Left ventricle myocardium superior (tissue), 1 donor: ENCODE data around the gene DNAI2. TPM values are rescaled to one million over a fixed set of nuclear protein-coding genes. Genes with fewer than 3 reads are reported as not detected.

Source experiments
- ATAC-seq: fragments of 200-7000 bp; cut with Tn5 transposase; one replicate; pipeline ENCODE4 v1.9.1; 2020; ENCODE audit warnings: mild to moderate bottlenecking, moderate library complexity
- DNase-seq: peaks from one replicate; pipeline ENCODE4 v3.0.0-alpha.2; 2020
- intact Hi-C: fragments of 100-400 bp; cut with micrococcal nuclease; formaldehyde crosslinking; loops from one replicate; pipeline ENCODE4 v1.11.0; 2022
- total RNA-seq: library from RNA; stranded (reverse); fragmentation: NEBNext Ultra II Directional; extraction: Animal tissue kit (Norgen Biotek cat#: 25700); gene quantifications from one replicate; pipeline ENCODE4 v1.2.1, GENCODE V29; 2021
- donor health status: DM: no; HTN: yes; CAD: no; lungs with severe emphysema.

The DNAI2 gene
- total RNA-seq, 1 donor from 2014 or later, result not detected

DNA sequence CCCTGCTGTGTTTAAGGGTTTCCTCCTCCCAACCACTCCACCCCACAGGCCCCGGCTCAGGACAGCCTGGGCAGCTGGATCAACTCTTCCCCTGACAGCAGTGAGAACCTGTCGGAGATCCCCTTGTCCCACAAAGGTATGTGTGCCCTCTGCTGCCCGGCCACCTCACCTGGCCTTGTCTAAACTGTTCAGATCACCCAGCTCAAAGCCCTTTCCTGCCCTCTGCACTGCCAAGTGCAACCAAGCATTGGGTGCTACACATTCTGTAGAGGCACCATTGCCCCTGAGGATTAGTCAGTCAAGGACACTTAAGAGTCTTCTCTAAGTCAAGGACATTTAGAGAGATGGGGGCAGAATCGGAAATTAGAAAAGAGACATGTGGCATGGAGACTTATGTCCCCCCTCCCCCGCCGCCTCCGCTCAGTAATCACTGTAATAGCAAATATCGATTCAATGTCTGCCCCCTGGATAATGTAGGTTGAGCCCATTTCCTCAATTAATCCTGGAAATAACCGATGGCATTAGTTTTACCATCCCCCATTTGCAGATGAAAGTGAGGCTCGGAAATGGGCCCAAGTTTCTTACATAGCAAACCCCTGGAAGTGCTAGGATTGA lies 79.5 kb downstream of the DNAI2 start:
- intact Hi-C loops, result loop anchor here (10.0 kb wide), 1 partner anchor 49 kb away; no protein-coding TSS in a partner anchor
- ATAC-seq (no peak), DNase-seq (no peak)

DNA sequence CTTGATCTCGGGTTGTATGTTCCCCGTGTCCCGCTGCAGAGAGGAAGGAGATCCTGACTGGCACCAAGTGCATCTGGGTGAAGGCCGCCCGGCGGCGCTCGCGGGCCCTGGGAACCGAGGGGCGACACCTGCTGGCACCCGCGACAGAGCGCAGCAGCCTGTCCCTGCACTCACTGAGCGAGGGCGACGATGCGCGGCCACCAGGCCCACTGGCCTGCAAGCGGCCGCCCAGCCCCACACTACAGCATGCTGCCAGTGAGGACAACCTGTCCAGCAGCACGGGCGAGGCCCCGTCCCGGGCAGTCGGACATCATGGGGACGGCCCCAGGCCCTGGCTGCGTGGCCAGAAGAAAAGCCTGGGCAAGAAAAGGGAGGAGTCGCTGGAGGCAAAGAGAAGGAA lies 80.1 kb downstream of the DNAI2 start:
- intact Hi-C loops, result loop anchor here (10.0 kb wide), 1 partner anchor 49 kb away; no protein-coding TSS in a partner anchor
- DNase-seq (peak; percentile 71), ATAC-seq (peak; percentile 70)

DNA sequence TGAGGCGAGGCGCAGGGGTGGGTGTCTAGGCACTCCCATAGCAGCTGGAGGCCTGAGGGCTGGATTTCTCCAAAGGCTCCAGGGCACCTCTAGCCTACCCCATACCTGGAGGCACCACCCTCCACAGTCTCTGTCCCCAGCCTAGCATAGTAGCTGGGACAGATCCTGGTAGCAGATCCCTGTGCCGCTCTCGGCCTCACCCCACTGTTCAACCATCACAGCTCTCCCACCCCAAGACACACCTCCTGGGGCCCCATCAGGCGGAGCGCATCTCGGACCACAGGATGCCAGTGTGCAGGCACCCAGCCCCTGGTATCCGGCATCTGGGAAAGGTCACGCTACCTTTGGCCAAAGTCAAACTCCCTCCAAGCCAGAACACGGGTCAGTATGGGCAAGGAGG lies 80.5 kb downstream of the DNAI2 start:
- ATAC-seq (no peak), DNase-seq (no peak)
- intact Hi-C loops, result loop anchor here (10.0 kb wide), 1 partner anchor 50 kb away; no protein-coding TSS in a partner anchor

DNA sequence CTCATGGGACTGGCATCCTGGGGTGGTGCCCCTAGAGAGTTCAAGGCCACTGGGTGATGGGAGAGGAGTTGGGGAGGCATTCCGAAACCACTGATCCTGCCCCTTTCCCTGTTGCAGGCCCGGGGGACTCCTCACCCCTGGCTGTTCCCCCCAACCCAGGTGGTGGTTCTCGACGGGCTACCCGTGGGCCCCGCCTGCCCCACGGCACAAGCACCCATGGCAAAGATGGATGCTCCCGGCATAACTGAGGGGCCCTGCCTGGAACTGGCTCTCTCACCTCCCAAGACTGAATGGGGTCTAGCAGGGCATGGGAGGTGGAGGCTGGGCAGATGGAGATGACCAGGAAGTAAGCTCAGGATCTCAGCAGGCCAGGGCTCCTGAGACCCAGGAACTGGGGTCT lies 81.0 kb downstream of the DNAI2 start:
- ATAC-seq (no peak), DNase-seq (no peak)
- intact Hi-C loops, result loop anchor here (10.0 kb wide), 1 partner anchor 50 kb away; no protein-coding TSS in a partner anchor

DNA sequence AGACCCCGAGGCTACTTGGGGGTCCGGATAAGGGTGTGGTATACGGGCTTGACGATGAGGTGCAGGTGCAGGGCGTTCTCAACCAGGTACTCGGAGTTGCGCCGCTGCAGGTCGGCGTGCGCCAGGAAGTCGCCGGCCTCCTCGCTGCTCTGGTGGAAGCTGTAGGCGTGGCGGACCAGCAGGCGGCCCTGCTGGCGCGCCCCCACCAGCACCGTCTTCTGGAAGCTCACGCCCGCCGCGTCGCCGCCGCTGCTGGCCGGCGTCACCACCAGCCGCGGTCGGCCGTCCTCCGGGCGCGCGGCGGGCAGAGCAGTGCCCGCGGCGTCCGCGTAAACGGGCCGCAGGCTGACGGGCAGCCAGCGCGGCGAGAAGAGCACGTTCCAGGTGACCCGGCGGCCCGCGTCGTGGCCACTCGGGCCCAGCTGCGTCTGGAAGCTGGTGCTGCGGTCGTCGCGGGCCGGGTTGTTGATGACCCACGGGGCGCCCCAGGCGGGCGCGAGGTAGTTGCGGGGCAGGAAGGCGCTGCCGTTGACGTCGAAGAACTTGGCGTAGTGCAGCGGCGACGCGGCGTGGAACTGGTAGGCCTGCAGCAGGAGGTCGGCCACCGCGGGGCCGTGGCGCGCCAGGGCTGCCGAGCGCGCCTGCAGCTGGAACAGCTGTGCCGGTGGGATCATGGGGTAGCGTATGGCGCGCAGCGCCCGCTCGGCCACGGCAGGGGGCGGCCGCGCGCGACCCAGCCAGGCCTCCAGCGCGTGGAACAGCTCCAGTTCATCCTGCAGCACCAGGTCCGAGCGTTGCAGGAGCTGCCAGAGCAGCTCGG lies 82.8 kb downstream of the DNAI2 start:
- DNase-seq, result no peak
- intact Hi-C loops, result loop anchor here (10.0 kb wide), 1 partner anchor 52 kb away; no protein-coding TSS in a partner anchor
- peak; percentile 49 for ATAC-seq

DNA sequence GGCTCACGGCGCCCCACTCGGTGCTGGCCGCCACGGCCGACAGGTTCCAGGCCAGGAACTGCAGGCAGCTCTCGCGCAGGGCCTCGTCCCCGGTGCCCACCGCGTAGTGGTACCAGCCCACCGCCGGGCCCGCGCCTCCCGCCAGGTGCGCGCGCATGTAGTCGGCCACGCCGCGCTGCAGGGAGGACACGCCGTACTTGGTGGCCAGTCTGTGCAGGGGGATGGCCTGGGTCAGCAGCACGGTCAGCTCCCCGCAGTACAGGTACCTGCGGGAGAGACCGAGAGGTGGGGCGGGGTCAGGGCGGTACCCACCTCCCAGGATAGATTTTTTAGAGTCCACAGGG lies 83.4 kb downstream of the DNAI2 start:
- intact Hi-C loops, result loop anchor here (10.0 kb wide), 1 partner anchor 53 kb away; no protein-coding TSS in a partner anchor
- no peak for ATAC-seq
- DNase-seq, result no peak

DNA sequence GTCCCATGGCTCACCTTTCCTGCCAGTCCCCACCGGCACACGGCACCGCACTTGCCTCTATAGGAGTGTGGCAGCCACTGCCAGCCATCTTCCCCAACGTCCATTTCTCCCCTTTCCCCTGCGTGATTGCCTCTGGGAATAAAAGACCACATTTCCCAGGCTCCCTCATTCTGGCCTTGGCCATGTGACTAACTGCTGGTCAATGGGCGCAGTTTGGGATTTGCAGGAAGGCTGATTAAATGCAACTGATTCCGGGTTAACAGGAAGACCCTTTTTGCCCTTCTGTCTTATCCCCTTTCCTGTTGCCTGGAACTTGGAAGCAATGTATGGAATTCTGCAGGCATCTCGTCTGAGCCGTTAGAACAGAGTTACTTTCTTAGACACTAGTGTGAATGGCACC lies 84.7 kb downstream of the DNAI2 start:
- DNase-seq, result no peak
- intact Hi-C loops, result loop anchor here (10.0 kb wide), 1 partner anchor 54 kb away; no protein-coding TSS in a partner anchor
- ATAC-seq, result no peak

DNA sequence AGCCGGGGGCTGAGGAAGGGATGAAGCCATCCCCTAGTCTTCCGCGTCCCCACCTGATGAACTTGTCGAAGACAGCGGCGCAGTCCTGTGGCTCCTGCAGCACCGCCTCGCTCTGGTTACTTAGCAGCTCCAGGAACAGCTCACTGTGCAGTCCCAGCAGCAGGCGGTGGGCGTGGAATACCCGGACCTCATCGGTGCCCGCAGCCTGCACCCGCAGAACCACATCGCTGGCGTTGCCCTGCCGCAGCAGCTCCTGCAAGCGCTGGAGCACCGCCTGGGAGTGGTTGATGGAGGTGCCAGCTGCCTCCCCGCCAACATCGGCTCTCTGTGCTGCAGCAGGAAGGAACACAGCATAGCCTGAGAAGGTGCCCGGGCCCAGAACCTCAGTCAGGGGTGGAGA lies 85.9 kb downstream of the DNAI2 start:
- intact Hi-C loops, result loop anchor here (10.0 kb wide), 1 partner anchor 55 kb away; no protein-coding TSS in a partner anchor
- ATAC-seq (no peak), DNase-seq (no peak)

DNA sequence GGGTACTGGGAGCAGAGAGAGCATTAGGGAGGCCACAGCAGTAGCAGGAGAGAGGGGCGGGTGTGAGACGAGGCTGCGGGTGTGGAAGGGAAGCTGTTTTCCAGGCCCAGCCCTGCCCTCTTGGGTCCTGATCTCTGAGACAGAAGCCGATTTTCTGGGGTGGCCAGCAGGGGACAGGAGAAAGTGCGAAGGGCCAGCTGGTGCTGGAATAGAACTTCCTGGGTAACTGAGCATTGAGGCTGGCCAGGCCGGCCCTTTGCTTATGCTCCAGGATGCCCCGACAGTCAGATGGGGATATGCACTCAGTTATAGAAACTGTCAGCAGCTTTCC lies 86.8 kb downstream of the DNAI2 start:
- intact Hi-C loops, result no loop called here
- no peak for DNase-seq
- no peak for ATAC-seq

DNA sequence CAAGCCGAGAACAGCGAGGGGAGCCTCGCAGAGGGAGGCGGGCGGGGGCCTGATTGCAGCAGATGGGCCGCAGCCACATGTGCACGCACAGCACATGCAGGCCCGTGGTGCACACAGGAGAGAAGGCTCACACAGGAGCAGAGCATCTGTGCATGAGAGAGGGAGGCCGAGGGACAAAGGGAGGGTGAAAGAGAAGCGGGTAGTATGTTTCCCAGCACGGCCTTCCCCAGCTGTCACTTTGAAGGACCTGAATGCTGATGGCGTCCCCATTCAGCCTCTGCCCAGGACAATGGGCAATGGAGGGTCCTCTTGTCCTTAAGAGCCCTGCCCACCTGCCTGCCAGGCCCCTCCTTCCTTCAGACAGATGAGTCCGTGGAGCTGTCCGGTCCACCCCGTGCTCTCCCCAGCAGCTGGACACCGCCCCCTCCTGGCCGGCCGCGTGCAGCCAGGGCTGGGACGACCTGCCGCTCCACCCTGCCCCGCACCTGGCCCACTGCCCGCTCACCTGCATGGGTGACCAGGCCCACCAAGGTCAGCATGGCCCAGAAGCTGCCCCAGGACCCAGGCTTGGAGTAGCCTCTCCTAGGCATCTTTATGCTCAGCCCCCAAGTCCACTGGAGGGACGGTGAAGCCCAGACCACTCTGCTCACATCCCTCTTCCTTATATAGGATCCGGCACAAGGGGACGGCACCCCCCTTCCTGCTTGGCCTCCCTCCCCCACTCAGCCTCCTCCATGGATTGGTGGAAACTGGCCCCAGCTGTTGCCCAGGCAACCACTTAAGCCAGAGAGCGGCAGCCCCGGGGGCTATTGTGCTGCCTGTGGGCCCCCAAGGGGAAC lies 87.4 kb downstream of the DNAI2 start, which contains the start of gene BTBD17:
Gene BTBD17, minus strand, starts transcription at position 639 of the 839 bp plus-strand sequence. Its CDS starts 49 bp downstream, at position 590.
- intact Hi-C loops, result no loop called here
- ATAC-seq, result peak; percentile 86
- peak; percentile 80 for DNase-seq

DNA sequence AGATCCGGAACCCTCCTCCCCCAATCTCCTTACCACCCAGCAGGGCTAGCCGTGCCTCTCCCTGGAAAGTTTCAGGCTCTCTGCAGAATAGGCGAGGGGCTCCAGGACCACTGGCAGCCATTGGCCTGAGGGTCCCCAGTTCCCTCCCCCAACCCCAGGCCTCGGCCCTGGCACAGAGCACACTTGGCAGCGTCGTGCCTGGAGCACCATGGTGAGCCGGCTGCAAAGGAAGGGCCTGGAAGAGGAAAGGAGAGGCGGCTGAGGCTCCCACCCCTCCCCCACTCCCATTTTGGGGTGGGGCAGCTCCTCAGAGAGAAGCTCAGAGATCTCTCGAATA lies 88.0 kb downstream of the DNAI2 start:
- no peak for DNase-seq
- ATAC-seq, result no peak
- intact Hi-C loops, result no loop called here

DNA sequence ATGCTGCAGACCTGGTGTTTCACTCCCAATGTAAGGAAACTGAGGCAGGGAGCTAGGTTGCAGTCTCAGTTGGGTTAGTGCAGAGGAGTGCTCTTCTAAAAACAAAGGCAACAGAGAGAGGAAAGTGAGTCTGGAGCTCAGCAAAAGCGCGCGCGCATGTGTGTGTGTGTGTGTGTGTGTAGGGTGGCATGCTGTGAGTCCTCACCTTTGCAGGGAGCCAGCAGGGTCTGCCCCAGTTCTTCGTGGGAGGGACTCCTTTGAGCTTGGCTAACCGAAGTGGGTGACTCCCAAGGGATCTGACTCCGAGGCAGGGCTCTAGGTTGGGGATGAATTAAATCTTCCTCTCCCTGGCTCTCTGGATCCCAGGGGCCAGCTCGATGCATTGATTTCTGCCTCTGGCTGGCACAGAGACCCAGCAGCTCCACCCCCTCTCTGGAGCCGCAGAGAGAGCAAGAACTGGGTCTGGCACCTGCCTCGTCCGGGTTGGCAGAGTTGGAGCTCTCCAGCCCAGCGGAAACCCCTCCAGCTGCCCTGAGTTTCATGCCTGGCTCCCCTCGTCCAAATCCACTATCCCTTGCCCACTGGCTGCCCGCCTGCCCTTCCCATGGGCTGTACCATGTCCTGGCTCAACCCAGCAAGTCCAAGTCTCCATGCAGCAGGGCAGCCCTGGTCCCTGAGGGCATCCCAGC lies 88.9 kb downstream of the DNAI2 start:
- DNase-seq (no peak), ATAC-seq (no peak)
- intact Hi-C loops, result no loop called here

Other genes with a start within 250 kb of the DNAI2 start
- 724 TPM for gene RPL38, start 70.6 kb upstream of the DNAI2 start, total RNA-seq
- gene TTYH2, start 60.7 kb upstream of the DNAI2 start, total RNA-seq, result 42.6 TPM
- 0.30 TPM for gene KIF19, start 52.0 kb downstream of the DNAI2 start, total RNA-seq
- not detected for gene BTBD17, start 87.6 kb downstream of the DNAI2 start, total RNA-seq
- 0.15 TPM for gene GPR142, start 93.3 kb downstream of the DNAI2 start, total RNA-seq
- gene GPRC5C, start 157.9 kb downstream of the DNAI2 start, total RNA-seq, result 34.4 TPM
- gene CD300A, start 192.4 kb downstream of the DNAI2 start, total RNA-seq, result 1.9 TPM